Activated naive CD8-positive, alpha-beta T cell treated with anti-CD3 and anti-CD28 coated beads, Interleukin-2, amount 50 U/mL, for 16 hours (primary cell): ENCODE results near the gene CALHM1.
"Not testable (repeated sequence)": the region's sequence is repeated elsewhere in the genome, so short reads cannot be mapped to it uniquely, and the experiment has no call there.

Experiments used
- DNase-seq: peaks from one replicate; pipeline ENCODE4 v3.0.0-alpha.2; 2020; ENCODE audit warnings: low read depth, low spot score

CALHM1 gene

GRCh38 chr10:103429647-103430046, 29.1 kb downstream of the CALHM1 start:
- no peak for DNase-seq

- DNase-seq, result no peak
These were observed 29.6 kb downstream of the CALHM1 start for GRCh38 chr10:103428989-103429643.

- DNase-seq, result no peak
These were observed 30.8 kb downstream of the CALHM1 start for GRCh38 chr10:103427866-103428265.

- no peak for DNase-seq
These were observed 35.0 kb downstream of the CALHM1 start for GRCh38 chr10:103423748-103424147.

GRCh38 chr10:103419101-103419500, 39.6 kb downstream of the CALHM1 start:
- no peak for DNase-seq

- no peak for DNase-seq
These were observed 41.1 kb downstream of the CALHM1 start for GRCh38 chr10:103417601-103418000.

- not testable (repeated sequence) for DNase-seq
These were observed 41.6 kb downstream of the CALHM1 start for GRCh38 chr10:103417148-103417469.

- no peak for DNase-seq
These were observed 42.1 kb downstream of the CALHM1 start for GRCh38 chr10:103416436-103417147.

GRCh38 chr10:103415581-103415980, 43.1 kb downstream of the CALHM1 start:
- DNase-seq, result no peak

GRCh38 chr10:103413564-103413963, 45.1 kb downstream of the CALHM1 start:
- DNase-seq, result no peak
